GM23248 (cell line): ENCODE results near the gene KIF5A.

Experiments used
- EZH2 ChIP-seq: fragments of 200-600 bp; sonication (generic); IDR thresholded peaks from 2 replicates; pipeline ENCODE4 v1.6.1; 2018; ENCODE audit warnings: antibody characterized with exemption, mild to moderate bottlenecking; ENCODE audit not compliant: insufficient read depth, poor library complexity, severe bottlenecking
- EZH2phosphoT487 ChIP-seq: fragments of 200-600 bp; sonication (generic); IDR thresholded peaks from 2 replicates; pipeline ENCODE4 v1.6.1; 2018; ENCODE audit warnings: antibody characterized with exemption, moderate library complexity, mild to moderate bottlenecking, low read depth; ENCODE audit not compliant: insufficient read depth

DNA sequence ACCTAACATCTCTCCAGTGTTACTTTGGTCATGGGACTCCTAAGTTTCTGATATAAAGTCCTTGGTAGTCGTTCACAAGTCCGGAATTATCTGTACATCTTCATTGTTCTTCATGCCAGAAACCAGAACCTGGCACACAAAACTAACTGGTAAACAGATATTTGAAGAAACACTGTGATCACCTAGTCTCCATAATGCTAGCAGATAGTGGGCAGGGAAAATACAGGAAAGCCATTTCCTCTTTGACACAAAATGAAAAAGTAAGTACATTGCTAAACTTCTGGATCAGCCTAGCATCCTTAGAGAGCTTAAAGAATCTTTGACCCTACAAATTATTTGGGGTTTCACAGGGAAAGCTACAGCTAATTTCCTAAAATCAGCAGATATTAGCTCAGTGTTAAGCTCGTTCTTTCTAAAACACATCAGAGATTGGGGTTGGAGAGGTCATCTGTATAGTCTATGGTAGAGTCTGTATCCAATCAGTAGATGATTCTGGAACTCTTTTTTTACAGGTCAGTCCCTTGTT lies 34.4 kb upstream of the KIF5A start:
- no peak for TF ChIP-seq EZH2phosphoT487
- TF ChIP-seq EZH2: no peak
